ENCODE results near the gene EAF2.

GRCh38 chr3:121818578-121818977 lies 16.4 kb upstream of the EAF2 start:
- TF ChIP-seq, protein P1, sequence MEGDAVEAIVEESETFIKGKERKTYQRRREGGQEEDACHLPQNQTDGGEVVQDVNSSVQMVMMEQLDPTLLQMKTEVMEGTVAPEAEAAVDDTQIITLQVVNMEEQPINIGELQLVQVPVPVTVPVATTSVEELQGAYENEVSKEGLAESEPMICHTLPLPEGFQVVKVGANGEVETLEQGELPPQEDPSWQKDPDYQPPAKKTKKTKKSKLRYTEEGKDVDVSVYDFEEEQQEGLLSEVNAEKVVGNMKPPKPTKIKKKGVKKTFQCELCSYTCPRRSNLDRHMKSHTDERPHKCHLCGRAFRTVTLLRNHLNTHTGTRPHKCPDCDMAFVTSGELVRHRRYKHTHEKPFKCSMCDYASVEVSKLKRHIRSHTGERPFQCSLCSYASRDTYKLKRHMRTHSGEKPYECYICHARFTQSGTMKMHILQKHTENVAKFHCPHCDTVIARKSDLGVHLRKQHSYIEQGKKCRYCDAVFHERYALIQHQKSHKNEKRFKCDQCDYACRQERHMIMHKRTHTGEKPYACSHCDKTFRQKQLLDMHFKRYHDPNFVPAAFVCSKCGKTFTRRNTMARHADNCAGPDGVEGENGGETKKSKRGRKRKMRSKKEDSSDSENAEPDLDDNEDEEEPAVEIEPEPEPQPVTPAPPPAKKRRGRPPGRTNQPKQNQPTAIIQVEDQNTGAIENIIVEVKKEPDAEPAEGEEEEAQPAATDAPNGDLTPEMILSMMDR (IDR thresholded peaks at IDR 0.05): no peak
- TF ChIP-seq ZFX (IDR thresholded peaks at IDR 0.05; ENCODE audit: borderline replicate concordance): no peak
